NB4 (cell line): ENCODE results near the gene MAP4K2.

Experiments
- DNase-seq: peaks from one replicate; pipeline ENCODE4 v3.0.0; 2010; ENCODE audit warnings: low read depth
- H3K4me3 ChIP-seq: one replicate; pipeline ENCODE4 v1.5.1; 2011; ENCODE audit warnings: mild to moderate bottlenecking, low read depth, low read length, moderate library complexity
- CTCF ChIP-seq: IDR thresholded peaks from one replicate; pipeline ENCODE4 v1.5.1; 2012; ENCODE audit warnings: low read depth, low read length
- MAX ChIP-seq: IDR thresholded peaks from 2 replicates; pipeline ENCODE4 v1.6.1; 2011; ENCODE audit warnings: low read depth, low read length
- MYC ChIP-seq: IDR thresholded peaks from 2 replicates; pipeline ENCODE4 v1.6.1; 2011; ENCODE audit warnings: low read depth, low read length
- POLR2A ChIP-seq: IDR thresholded peaks from 2 replicates; pipeline ENCODE4 v1.6.1; 2011; ENCODE audit warnings: mild to moderate bottlenecking; ENCODE audit not compliant: insufficient read length; ENCODE audit errors: extremely low read depth

MAP4K2 gene

GRCh38 chr11:64742889-64743590, 60.0 kb downstream of the MAP4K2 start:
- peak; percentile 35 for TF ChIP-seq POLR2A
- TF ChIP-seq MAX, result no peak
- peak; percentile 53 for TF ChIP-seq CTCF
- TF ChIP-seq MYC, result peak; percentile 54
- peak overlapping the region; percentile 91 for H3K4me3 ChIP-seq
- DNase-seq, result peak; percentile 95

GRCh38 chr11:64742087-64742888, 60.7 kb downstream of the MAP4K2 start:
- peak; percentile 73 for DNase-seq

GRCh38 chr11:64741375-64742086, 61.5 kb downstream of the MAP4K2 start:
- DNase-seq, result no peak
- TF ChIP-seq MAX (no peak), MYC (no peak), POLR2A (no peak), CTCF (no peak)
- H3K4me3 ChIP-seq, result peak overlapping the region; percentile 91

More at GRCh38 chr11:64742087-64742888, 60.7 kb downstream of the MAP4K2 start:
- TF ChIP-seq CTCF, result no peak
- peak; percentile 30; the same call in 1 of the 2 replicates for TF ChIP-seq MAX
- H3K4me3 ChIP-seq, result peak overlapping the region; percentile 91

GRCh38 chr11:64739871-64740270, 63.1 kb downstream of the MAP4K2 start:
- DNase-seq, result no peak
- no peak overlapping the region for H3K4me3 ChIP-seq
- no peak for TF ChIP-seq MAX
- TF ChIP-seq POLR2A, result no peak
- TF ChIP-seq MYC, result no peak

GRCh38 chr11:64736654-64737053, 66.4 kb downstream of the MAP4K2 start:
- no peak for DNase-seq
- TF ChIP-seq MAX (no peak), POLR2A (no peak)
- H3K4me3 ChIP-seq, result no peak overlapping the region

GRCh38 chr11:64735725-64736259, 67.2 kb downstream of the MAP4K2 start:
- no peak for TF ChIP-seq POLR2A
- TF ChIP-seq MYC, result no peak
- TF ChIP-seq CTCF, result no peak
- TF ChIP-seq MAX, result no peak
- DNase-seq, result no peak
- no peak overlapping the region for H3K4me3 ChIP-seq
